Hematopoietic multipotent progenitor cell treated with erythropoietin and hydrocortisone succinate and interleukin-3 and kit ligand, for 6 days (in vitro differentiated cells): Measurements from ENCODE around the gene MAMLD1.

Experiments used
- DNase-seq: peaks from one replicate; pipeline ENCODE4 v3.0.0-alpha.2; 2015

Gene MAMLD1

GRCh38 chrX:150408007-150408406 lies 44.9 kb downstream of the MAMLD1 start:
- DNase-seq, result no peak

DNA sequence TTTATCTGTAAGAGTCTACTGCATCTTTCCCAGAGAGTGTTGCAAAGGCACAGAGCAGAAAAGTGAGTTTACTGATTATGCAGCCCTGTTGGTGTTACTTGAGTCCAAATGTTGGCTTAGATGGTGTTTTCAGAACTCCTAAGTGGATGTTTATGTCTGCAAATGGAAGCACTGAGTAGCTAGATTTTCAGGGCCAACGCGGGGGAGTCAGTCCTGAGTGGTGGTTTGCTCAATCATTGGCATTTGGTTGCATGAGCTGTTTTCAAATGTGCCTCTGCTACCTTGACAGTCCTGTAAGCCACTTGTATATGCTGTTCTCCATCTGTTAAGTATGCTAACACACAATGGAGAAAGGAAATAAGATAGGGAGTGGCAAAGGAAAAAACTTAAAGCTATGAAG lies 45.4 kb downstream of the MAMLD1 start:
- DNase-seq, result no peak

- DNase-seq, result no peak
Measured at GRCh38 chrX:150409486-150409885, 46.4 kb downstream of the MAMLD1 start.

DNA sequence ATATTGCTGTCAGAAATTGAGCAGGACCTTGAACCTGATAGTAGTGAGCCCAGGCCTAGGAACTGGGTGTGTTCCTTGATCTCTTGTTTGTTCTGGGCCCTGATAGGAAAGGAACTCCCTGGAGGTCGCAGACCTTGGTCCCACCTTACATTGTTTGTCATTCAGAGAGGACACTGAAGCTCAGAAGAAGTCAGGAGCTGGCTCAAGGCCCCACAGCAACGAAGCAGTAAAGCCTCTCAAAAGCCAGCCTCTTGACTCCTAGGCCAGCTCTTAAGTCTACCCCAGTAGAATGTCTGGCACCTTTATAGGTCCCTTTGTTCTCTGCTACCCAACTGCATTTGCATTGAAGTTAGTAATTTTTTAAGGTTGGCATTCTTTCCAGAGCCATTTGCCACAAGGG lies 46.8 kb downstream of the MAMLD1 start:
- DNase-seq, result no peak

DNA sequence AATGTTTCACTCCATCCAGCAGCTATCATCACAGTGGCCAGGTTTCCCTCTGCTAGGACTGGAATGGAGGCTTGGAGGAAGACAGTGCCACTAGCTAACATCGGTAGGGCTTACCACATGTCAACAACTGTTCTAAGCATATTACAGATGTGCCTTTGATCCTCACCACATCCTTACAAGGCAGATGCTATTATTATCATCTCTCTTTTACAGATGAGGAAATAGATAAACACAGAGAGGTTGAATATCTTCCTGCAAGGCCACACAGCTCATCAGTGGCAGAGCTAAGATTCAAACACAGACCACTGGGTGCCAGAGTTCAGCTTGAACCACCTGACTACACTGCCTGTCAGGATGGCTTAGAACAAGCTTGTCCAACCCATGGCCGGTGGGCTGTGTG lies 47.4 kb downstream of the MAMLD1 start:
- DNase-seq, result peak; percentile 2

GRCh38 chrX:150411656-150412055 lies 48.5 kb downstream of the MAMLD1 start:
- DNase-seq, result no peak

DNA sequence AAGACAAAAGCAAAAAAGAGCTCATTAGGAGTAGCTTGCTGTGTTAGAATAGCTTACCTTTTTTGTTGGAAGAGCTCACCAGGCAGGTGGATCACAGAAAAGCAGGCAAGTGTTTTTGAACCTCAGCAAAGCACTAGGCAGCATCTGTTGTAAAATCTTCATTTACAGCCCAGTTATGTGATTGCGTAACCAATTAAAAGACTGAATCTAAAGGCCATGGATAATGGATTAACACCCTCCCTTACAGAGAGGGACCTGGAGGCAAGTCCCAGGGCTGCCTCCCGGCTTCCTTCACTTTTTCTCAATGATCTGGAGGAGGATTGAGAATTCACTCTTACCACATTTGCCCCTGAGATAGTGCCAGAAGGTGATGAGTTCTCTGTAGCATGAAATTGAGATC lies 51.1 kb downstream of the MAMLD1 start:
- no peak for DNase-seq

DNA sequence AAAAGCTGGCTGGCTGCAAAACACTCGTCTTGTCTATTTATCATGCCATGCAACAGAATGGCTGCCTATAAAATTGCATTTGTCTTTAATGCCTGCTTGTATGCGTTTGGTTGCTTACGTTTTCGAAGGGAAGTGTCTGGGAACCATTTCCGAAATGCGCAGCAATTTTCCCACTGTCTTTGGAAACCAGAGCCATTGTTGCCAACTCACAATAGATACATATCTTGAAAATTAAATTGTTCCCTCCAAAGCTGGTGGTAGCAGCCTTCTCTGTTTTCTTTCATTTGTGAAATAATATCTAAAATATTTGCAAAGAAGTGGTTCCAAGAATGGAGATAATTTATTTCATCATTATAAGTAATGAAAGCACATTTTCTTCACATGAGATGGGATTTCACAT lies 53.4 kb downstream of the MAMLD1 start:
- DNase-seq, result no peak

DNA sequence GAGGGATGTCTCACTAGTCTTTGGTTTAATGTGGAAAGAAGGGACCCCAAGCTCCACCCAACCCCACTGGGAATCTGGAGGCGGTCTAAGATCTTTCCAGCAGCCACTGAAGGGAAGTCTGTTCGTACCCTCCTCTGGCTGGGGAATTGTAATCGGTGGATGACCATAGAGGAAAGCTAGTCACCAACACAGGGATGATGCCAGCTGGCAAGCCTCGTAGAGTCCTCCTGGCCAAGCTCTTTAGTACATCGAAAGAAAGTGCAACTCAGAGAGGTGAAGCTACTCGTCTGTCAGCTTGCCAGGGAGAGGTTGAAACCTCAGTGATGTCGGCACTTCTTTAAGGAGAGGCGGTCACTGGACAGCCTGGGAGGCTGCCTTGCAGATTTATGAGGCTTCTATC lies 58.7 kb downstream of the MAMLD1 start:
- DNase-seq, result no peak

GRCh38 chrX:150429594-150429993 lies 66.5 kb downstream of the MAMLD1 start:
- DNase-seq, result peak; percentile 37

- DNase-seq, result no peak
Measured at GRCh38 chrX:150436195-150436594, 73.1 kb downstream of the MAMLD1 start.

DNA sequence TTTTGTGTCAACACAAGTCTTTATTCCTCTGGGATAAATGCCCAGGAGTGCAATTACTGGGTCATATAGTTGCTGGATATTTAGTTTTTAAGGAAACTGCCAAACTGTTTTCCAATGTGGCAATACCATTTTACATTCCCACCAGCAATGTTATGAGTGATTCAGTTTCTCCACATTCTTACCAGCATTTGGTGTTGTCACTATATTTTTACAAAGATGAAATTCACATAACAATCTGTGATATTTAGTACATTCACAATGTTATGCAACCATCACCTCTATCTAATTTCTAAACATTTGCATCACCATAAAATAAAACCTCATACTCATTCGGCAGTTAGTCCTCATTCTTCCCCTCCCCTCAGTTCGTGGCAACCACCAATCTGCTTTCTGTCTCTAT lies 75.0 kb downstream of the MAMLD1 start:
- no peak for DNase-seq

DNA sequence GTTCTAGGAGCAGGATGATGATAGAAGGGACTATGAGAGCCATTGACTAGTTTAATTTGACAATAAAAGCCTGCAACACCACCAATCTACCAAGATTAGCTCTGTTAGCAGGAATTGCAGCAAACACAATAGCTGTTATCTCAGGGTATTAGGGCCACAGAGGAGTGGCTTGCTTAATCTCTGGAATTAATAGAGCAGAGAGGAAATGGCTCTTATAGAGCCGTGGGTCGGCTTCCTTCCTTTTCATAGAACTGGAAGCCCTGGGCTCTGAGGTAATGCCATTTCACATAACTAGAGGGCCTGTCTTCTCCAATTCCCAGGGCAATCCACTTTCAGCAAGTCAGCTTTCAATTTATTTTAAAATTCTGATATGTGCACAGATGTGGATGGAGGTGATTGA lies 83.0 kb downstream of the MAMLD1 start:
- peak; percentile 26 for DNase-seq

- DNase-seq, result no peak
Measured at GRCh38 chrX:150446995-150447394, 83.9 kb downstream of the MAMLD1 start.

- DNase-seq, result no peak
Measured at GRCh38 chrX:150449313-150449712, 86.2 kb downstream of the MAMLD1 start.

GRCh38 chrX:150450519-150451177 lies 87.5 kb downstream of the MAMLD1 start:
- no peak for DNase-seq

- DNase-seq, result no peak
Measured at GRCh38 chrX:150451953-150452352, 88.8 kb downstream of the MAMLD1 start.

DNA sequence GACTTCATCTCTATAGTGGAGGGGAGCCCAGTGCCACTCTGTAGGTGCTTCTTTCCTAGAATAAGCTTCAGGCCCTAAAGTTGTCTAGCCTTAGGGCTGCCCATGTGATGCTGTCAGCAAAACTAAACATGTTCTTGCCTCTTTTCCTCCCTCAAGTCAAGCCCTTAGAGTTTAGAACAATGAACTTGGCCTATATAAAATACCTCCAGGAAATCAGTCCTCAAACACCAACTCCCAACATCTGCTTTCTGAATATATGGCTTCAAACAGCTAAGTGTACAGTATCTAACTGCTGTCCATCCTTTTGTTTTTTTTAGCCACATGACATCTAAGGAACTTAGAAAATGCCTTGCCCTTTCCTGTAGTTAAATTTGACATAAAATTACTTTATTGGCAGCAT lies 91.0 kb downstream of the MAMLD1 start:
- DNase-seq, result no peak

GRCh38 chrX:150454508-150455214 lies 91.5 kb downstream of the MAMLD1 start:
- no peak for DNase-seq

DNA sequence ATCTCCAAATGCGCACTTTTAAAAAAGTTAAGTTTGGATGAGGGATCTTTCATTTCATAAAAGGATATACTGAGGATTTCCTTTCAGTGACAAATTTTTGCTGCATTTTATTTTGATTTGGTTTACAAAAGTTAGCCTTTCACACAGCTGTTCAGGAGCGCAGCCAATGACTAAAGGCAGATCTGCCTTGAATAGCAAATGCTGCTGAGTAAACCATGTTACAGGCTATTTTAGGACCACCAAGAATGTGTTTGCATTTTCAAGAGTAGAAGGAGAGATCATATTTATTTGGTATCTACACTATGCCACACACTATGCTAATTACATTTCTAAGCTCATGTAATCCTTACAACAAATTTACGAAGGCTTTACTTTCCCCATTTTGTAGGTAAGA lies 92.1 kb downstream of the MAMLD1 start:
- no peak for DNase-seq

- DNase-seq, result no peak
Measured at GRCh38 chrX:150456466-150456865, 93.3 kb downstream of the MAMLD1 start.

DNA sequence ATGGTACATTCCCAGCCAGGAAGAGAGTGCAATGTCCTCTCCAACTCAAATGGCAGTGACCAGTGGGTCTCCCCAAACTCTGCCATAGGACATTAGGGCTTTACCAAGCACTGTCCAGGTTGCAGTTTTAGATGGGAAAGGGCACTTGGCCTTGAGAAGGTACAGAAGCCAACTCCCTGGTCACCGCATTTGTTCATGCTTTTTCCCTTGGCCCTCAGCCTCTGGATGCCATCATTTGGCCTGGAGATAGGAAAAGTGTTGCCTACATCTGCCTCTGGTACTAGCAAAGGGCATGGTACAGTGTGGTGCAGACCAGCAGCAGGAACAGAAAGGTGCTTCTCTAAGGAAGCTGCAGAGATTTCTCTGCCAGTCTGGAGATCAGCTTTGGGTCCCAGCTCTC lies 93.8 kb downstream of the MAMLD1 start:
- no peak for DNase-seq

GRCh38 chrX:150459196-150459595 lies 96.1 kb downstream of the MAMLD1 start:
- no peak for DNase-seq

DNA sequence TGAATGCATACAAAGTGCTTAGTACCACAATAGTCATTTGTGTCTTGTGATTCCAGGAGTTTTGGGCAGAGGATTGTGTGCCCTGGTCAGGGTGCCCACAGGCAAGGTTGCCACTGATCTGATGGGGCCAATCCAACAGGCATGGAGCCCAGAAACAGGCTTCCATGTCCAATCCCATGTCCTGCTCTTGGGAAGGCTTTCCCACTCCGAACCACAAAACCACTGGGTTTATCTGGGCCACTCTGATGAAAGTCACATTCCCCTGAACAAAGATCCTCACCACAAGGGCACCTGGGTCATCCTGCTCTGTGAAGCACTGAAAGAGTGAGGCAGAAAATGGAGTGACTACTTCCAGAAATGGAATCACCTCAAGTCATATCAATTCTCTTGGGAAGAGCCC lies 96.9 kb downstream of the MAMLD1 start:
- DNase-seq, result no peak

DNA sequence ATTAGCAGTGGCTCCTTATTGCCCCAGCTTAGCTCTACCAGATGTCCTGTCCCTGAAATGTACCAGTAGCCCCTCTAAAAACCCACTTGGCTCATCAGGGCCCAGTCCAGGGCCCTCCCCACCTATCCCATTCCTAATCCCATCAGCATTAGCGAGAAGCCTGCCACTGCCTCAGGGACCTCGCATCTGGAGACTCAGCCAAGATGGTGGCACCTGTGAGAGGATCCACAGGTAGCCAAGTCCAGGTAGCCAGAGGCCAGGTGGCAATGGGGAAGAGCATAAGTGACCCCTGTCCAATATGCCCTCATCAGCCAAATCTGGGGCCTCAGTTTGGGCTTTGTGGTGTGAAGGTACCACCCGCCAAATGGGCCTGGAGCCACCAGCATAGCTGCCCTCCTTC lies 97.7 kb downstream of the MAMLD1 start:
- no peak for DNase-seq
